ENCODE measurements around the gene GTPBP2.
"Not testable (repeated sequence)": the region's sequence is repeated elsewhere in the genome, so short reads cannot be mapped to it uniquely, and the experiment has no call there.

The GTPBP2 gene

DNA sequence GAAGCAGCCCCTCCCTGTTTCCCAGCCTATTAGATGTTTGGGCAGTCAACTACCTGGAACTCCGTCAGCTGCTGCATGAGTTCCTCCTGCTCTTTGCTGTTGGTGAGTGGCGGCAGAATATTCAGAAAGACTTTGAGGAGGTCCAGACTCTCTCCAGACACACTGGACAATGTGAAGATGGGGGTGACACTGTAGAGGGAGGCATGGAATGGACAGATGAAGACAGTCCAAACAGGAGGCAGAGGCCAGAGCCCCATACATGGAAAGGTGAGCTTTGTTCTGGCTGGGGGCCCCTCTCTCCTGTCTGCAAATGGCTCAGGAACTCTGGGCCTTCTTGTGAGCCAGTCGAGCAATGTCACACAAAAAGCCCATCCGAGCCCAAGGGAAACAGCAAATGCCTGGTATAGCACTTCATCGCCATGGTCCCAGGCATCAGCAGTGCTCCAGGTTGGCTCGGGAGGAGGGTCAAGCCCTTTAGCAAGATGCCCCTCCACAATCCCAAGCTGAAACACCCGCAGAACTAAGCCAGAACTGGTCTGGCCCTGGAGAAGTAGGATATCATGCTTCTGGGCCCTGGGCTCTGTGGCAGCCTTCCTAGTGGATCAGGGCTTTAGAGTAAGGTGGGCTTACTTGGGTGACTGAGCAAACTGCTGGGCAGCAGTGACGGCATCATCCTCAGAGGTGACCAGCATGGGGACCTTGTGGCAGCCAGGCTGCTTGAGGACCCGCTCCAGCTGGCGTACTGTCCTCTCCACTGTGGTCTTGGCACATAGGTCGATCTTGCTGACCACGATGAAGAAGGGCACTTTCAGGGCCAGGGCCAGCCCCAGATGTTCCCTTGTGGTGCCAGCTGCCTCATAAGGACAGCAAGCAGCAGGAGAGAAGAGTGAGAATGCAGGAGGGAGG lies 4.9 kb downstream of the GTPBP2 start:
- no peak for DNase-seq

DNA sequence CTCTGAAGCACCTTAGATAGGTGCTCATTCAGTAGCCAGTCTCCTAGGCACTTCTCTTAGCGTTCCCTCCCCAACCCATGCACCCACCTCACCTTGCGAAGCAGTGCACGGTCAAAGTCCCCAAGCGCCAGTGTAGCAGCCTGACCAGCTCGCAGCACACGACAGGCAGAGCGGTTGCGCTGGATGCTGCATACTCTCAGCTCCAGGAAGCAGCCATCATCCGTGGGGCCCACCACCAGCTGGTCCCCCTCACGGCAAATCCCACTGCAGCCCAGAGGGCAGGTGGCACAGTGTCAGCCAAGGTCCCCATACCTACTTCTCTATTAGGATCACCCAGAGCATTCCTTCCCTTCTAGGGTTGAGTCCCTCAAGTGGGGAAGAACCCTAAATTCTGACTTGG lies 6.5 kb downstream of the GTPBP2 start:
- no peak for DNase-seq

DNA sequence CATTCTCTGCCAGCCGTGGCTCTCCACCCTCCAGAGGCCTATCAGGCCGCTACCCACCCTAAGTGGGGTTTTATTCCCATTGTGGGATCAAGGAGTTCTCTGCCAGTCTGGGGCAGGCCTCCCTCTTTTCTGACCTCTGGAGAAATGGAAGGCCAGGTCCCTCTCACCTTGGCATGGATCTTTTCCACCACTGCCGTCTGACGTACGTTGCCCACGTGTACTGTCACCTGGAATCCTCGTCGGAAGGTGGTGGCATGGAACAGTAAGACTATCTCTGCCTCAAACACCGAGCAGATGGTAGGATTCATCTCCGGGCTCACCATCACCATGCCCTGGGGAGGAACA lies 7.3 kb downstream of the GTPBP2 start:
- DNase-seq = no peak

DNA sequence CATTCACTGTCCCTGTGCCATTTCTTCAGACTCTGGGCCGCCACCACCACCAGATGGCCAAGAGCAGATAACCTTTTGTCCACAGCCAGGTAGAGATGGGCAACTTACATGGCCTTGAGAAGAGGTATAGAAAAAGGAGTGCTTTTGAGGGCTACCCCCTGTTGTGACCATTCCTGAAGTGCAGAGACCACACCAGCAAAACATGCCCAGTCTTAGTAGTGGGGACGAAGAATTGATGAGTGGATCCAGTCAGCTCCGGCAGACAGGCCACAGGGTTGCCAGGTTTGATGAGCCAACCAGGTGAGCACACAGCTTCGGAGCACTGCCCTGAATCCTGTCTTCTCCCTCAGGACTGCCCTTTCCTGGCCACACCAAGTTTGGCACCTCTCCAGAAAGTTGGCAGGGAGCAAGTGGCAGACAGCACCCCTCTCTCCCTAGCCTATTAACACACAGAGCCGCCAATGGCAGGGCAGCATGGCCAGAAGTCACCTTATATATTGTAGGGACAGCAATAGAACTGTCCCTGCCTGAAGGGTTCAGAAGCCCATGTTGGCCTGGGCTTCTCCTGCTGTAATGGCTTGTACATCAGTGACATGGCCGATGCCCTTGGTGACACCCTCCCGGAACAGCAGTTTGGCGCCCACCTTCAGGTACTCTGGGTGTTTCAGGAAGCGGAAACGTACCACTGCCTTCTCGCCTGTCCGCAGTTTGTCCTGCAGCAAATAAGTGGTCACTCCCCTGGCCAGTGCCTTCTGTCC lies 7.8 kb downstream of the GTPBP2 start:
- DNase-seq = no peak

DNA sequence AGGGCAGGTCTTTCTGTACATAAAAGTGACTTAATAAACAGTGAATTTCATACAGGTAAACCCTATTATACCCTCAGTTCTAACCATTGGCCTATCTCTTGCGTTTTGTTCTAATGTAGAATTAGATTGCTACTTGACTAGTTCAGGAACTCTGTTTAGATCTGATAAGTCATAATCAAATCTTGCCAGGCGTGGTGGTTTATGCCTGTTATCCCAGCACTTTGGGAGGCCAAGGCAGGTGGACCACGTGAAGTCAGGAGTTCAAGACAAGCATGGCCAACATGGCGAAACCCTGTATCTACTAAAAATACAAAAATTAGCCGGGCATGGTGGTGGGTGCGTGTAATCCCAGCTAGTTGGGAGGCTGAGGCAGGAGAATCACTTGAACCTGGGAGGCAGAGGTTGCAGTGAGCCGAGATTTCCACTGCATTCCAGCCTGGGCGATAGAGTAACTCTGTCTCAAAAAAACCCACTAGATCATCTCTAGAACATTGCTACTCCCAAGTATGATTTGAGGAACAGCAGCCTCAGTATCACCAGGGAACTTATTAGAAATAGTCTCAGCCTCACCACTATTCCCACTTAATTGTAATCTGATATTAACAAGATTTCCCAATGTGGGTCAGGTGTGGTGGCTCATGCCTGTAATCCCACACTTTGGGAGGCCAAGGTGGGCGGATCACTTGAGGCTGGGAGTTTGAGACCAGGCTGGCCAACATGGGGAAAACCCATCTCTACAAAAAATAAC lies 12.2 kb downstream of the GTPBP2 start:
- no peak for DNase-seq

DNA sequence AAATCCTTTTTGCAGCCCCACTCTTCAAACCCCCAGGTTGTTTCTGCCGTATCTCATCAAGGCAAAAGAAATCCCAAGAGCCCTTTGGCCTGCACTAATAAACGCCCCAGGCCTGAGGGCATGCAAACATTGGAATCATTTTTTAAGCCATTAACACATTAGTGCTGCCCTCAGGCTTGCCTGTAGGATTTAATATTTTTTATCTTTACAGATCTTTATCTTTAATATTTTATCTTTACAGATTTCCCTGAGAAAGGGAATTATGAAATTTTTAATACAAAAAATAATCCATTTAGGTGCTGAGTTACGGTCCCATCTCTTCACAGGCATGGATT lies 14.7 kb downstream of the GTPBP2 start:
- DNase-seq = no peak

DNA sequence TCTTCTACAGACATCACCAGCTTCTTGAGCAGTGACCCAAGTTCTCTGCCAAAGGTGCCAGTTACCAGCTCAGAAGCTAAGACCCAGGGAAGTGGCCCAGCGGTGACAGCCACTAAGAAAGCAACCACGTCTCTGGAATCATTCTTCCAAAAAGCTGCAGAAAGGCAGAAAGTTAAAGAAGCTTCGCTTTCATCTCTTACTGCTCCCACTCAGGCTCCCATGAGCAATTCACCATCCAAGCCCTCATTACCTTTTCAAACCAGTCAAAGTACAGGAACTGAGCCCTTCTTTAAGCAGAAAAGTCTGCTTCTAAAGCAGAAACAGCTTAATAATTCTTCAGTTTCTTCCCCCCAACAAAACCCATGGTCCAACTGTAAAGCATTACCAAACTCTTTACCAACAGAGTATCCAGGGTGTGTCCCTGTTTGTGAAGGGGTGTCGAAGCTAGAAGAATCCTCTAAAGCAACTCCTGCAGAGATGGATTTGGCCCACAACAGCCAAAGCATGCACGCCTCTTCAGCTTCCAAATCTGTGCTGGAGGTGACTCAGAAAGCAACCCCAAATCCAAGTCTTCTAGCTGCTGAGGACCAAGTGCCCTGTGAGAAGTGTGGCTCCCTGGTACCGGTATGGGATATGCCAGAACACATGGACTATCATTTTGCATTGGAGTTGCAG lies 15.2 kb downstream of the GTPBP2 start:
- no peak for DNase-seq

DNA sequence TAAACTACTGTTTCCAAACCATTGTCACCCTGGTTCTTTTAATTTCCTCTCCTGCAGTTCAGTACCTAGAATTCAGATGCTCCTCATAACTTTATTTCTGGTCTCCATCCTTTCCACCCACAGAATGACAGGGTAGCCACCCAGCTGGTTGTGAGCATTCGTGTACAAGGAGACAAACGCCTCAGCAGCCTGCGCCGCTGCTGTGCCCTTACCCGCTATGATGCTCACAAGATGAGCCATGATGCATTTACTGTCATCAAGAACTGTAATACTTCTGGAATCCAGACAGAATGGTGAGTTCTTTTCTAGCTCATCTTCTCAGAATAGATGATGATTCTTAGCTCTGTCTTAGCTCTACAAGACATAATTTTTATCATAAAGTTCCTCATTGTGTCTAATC lies 18.6 kb downstream of the GTPBP2 start:
- no peak for DNase-seq

DNA sequence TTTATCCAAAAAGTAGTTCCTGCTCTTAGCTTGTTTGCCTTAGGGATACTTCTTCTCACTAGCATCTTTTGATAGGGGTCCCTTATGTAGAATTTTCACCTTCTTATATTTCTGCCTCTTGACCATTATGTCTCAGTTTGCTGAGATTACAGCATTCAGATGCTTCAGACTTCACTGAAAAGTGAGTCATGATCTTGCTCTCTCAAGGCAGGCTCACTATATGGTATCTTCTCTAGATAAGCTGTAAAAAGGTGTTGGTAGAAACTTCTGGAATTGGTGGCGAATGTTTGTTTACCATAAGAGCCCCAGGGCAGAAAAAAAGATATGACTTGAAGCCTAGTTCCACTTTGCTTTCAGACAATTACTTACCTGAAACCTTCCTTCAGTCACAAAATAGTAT lies 19.7 kb downstream of the GTPBP2 start:
- DNase-seq = no peak

DNA sequence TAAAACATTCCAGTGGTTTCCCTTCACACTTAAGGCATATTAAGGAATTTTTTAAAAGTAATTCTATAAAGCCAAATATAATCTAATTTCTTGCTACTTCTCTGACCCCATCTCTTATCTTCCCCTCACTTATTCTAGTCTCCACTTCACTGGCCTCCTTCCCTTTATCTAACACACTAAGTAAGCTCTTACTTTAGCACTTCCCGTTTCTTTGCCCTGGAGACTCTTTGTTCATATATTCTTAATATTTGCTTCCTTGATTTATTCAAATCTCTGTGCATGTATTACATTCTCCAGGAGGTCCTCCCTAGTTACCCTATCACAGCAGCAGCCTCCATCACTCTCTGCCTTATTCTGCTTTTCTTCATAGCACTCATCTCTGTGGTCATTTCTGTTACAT lies 20.3 kb downstream of the GTPBP2 start:
- DNase-seq = no peak

DNA sequence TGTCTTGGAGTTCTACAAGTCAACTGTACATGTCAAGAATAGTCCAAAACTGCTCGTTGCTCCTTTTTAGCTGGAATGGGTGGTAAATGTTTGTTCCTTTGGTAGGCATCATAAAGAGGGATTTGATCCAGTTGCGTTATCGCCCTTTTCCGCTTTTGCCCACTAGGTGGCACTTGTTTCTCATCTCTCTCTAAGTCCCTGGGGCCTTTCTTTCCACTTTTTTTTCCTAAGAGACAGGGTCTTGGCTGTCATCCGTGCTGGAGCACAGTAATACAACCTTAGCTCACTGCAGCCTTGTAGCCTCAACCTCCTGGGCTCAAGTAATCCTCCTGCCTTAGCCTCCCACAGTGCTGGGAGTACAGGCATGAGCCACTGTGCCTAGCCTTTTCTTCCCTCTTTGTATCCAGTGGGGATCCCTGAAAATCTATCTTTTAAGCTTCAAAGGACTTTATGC lies 20.7 kb downstream of the GTPBP2 start:
- peak; percentile 71 for DNase-seq

DNA sequence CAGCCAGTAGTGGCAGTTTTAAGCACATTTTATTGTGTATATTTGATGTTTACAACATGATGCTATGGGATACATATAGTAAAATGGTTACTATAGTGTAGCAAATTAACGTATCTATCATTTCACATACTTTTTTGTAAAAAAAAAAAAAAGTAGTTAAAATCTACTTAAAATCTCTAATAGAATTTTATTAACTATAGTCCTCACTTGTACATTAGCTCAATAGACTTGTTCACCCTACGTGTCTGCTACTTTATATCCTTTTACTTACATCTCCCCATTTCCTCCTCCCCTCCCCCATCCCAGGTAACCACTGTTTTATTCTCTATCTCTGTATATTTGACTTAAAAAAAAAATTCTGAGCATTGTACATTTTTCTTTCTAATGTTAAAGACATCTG lies 23.0 kb downstream of the GTPBP2 start:
- DNase-seq = no peak

DNA sequence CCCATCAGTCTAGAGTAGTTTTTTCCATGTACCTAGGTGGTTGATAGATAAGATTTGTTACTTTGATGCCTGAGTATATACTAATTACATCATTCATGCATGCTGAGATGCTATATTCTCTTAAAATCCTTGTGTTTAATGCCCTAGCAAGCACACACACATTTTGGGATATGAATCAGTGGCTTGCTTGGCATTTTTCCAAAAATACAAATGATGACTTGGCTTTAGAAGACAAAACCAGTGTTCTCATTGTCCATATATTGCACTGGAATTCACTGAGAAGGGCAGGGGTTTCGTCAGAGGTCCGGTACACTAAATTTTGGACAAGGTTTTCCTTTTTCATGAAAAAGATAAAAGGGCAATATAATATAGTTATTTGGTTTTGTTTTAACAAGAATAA lies 24.9 kb downstream of the GTPBP2 start:
- no peak for DNase-seq

DNA sequence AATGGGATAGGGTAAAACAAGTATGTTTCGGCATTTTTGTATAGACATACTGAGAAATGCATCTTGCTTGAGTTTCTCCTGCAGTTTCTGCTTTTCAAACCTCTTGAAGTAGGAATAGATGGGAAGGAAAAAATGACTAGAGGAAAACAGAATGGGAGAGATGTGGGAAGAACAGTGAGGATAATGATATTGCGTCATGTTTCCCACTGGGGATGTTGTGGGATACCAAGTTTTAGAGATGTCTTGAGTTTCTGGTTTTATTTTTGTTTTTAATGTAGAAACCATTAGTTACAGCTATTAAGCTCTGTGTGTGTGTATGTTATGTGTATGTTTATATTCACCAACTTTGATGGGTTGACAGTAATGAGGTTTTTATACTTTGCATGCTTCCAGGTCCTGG lies 28.5 kb downstream of the GTPBP2 start:
- no peak for DNase-seq

DNA sequence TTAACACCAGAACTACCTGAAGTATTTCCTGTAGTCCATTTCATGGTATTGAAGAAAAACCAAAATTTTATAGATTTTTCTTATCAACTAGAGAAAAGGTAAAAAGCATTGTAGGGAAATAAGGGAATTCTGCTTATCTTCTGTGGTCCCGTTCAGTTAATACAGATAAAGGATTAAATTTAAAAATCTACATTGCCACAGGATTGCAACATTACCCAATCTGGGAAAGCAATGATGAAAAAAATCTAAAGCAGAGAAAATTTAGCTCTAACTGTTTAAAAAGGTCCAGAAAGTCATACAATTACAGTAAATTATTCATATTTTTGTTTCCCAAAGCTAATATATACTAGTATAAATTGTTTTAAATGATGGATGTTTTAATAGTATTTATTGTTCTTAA lies 35.1 kb downstream of the GTPBP2 start:
- no peak for DNase-seq

DNA sequence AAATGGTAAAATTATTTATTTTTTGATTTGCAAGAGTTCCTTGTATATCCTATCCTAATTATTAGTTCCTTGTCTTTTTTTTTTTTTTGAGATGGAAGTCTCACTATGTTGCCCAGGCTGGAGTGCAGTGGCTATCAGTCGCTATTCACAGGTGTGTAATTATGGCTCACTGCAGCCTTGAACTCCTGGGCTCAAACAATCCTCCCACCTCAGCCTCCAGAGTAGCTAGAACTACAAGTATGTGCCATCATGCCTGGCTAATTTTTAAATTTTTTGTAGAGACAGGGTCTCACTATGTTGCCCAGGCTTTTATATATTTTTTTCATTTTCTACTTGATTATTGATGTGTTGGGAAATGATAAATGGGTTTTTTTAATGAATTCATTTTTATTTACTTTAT lies 39.5 kb downstream of the GTPBP2 start:
- not testable (repeated sequence) for DNase-seq

DNA sequence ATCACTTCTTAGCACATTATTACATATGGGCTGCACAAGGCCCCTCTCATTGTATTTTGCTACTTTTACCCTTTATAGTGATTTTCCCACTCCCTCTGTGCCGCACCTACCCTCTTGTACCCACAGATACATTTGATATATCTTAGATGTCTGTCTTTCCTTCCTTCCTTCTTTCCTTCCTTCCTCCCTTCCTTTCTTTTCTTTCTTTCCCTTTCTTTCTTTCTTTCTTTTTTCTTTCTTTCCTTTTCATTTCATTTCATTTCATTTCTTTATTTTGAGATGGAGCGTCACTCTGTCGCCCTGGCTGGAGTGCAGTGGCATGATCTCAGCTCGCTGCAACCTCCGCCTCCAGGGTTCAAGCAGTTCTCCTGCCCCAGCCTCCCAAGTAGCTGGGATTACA lies 40.9 kb downstream of the GTPBP2 start:
- DNase-seq = no peak

DNA sequence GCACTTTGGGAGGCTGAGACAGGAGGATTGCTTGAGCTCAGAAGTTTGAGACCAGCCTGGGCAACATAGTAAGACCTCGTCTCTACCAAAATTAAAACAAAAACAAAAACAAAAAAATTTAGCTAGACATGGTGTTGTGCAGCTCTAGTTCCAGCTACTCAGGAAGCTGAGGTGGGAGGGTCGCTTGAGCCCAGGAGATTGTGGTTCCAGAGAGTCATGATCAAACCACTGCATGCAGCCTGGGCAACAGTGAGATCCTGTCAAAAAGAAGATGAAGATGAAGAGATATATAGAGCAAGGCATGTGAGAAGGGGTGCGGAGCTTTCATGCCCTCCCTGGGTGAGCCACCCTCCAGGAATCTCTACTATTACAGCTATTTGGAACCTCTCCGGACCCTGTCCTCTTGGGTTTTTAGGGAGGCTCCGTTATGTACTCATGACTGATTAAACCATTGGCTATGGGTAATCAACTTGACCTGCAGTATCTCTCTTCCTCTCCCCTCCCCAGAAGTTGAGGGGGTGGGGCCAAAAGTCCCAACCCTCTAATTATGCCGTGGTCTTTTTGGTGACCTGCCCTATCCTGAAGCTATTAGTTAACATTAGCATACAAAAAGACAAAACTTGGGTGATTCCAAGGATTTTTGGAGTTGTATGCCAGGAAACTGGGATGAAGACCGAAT lies 44.0 kb downstream of the GTPBP2 start:
- DNase-seq = no peak

DNA sequence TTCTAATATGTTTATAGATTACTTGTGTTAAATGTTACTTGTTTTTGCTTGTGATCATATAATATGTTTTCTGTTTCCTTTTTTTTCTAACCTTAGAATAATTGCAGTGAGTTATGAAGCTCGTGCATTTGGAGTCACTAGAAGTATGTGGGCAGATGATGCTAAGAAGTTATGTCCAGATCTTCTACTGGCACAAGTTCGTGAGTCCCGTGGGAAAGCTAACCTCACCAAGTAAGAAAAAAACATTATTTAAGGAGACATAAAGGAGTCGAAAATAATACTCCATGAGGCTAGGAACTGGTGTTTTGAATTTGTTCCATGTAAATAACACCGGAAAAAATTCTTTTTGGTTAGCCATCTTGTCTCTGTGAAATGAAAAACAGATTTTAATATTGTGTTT lies 46.2 kb downstream of the GTPBP2 start:
- DNase-seq = no peak

DNA sequence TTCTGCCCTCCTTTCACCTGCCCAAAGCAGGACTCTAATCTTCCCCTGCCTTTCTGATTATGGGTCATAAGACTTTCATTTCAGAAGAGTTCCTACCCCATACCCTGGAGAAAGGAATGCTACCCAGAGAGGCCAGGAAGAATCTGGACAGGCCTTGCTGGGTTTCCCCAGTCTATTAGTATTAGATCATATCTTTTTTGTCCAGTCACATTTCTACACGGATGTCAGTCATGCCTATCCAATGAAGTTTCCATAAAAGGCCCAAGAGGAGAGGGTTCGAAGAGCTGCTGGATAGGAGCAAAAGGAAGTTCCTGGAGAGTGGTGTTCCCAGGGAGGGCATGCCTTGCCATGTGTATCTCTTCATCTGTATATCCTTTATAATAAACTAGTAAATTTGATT lies 49.9 kb downstream of the GTPBP2 start:
- no peak for DNase-seq

DNA sequence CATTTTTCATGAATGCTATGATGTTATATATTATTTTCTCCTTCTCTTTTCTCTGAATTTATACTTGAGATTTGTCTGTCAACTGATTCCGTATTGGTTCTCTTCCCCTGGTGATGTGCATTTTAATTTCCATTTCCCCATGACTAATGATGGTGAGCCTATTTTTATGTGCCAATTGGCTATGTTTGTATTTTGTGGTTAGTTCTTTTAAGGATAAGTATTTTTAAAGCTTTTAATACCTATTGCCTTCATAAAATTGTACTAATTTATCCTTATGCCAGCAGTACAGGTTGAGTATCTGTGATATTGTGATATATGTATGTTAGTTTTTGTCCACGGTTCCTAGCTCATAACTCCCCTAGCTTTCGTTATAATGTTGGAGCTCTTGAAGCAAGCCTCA lies 50.3 kb downstream of the GTPBP2 start:
- DNase-seq = no peak

DNA sequence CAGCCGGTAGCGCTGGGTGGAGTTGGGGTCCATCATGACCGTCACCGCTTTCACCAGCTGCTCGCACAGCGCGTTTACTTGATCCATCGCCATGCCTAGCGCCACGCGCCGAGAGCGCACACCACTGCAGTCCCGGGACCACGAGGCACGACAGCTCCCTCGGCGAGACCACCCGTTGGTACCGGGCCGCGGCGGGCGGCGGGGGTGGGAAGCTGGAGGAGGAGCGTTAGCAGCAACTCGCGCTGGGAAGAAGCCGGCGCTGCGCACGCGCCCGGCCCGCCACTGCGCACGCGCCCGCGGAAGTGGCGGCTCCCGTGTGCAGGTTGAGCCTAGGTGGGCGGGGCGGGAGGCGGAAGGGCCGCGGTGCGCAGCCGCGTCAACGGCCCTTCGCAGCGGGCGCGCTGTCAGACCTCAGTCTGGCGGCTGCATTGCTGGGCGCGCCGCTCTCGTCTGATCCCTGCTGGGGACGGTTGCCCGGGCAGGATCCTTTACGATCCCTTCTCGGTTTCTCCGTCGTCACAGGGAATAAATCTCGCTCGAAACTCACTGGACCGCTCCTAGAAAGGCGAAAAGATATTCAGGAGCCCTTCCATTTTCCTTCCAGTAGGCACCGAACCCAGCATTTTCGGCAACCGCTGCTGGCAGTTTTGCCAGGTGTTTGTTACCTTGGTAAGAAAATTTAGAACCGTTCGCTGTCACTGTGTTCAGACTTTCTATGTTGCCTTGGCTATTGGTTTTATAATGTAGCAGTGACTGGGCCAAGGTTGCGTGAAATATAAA lies 53.1 kb downstream of the GTPBP2 start, which contains the start of the genes POLH and XPO5:
Gene POLH (plus strand): TSS at position 414 of the 780 bp plus-strand sequence. CDS start 6,135 bp downstream, outside the sequence.
Gene XPO5 (minus strand): TSS at position 267 of the 780 bp plus-strand sequence. CDS start 174 bp downstream, at position 93.
- DNase-seq = peak; percentile 88

Data from NCI-H1048 (cell line).